Fibroblast of skin of left quadriceps (primary cell): ENCODE data around the gene TMEM59.
"Not testable (repeated sequence)": the region's sequence is repeated elsewhere in the genome, so short reads cannot be mapped to it uniquely, and the experiment has no call there.

Experiments
- DNase-seq, 2 experiments: peaks; one replicate each; pipeline ENCODE4 v3.0.0-alpha.2; 2013; ENCODE audit warnings: low read depth in 2 of 2

The TMEM59 gene

GRCh38 chr1:54052934-54053744 is at the start of gene TMEM59, which contains the start of gene TCEANC2:
TSS of gene TMEM59 (minus strand) at chr1:54053204. CDS start at chr1:54053188, 16 bp downstream.
TSS of gene TCEANC2 (plus strand) at chr1:54053608. CDS start at chr1:54054423, 815 bp downstream.
- DNase-seq = peak; percentile 98

GRCh38 chr1:54100500-54100899 is 47.5 kb upstream of the TMEM59 start:
- no peak for DNase-seq

GRCh38 chr1:54099061-54099610 is 46.1 kb upstream of the TMEM59 start:
- no peak for DNase-seq

GRCh38 chr1:54096877-54097240 is 43.9 kb upstream of the TMEM59 start:
- no peak for DNase-seq

GRCh38 chr1:54096227-54096876 is 43.3 kb upstream of the TMEM59 start:
- no peak for DNase-seq

- DNase-seq = no peak
Measured at GRCh38 chr1:54095546-54096226, 42.7 kb upstream of the TMEM59 start.

GRCh38 chr1:54094730-54095105 is 41.7 kb upstream of the TMEM59 start:
- DNase-seq = not testable (repeated sequence)

GRCh38 chr1:54094001-54094729 is 41.2 kb upstream of the TMEM59 start:
- DNase-seq = no peak

GRCh38 chr1:54091666-54092065 is 38.7 kb upstream of the TMEM59 start:
- DNase-seq = no peak

- DNase-seq = no peak
Measured at GRCh38 chr1:54088385-54088784, 35.4 kb upstream of the TMEM59 start.

- DNase-seq = no peak
Measured at GRCh38 chr1:54086754-54087153, 33.8 kb upstream of the TMEM59 start.

GRCh38 chr1:54084794-54085193 is 31.8 kb upstream of the TMEM59 start:
- no peak for DNase-seq

GRCh38 chr1:54081306-54082270 is 28.6 kb upstream of the TMEM59 start:
- peak; percentile 9 for DNase-seq

- DNase-seq = no peak
Measured at GRCh38 chr1:54080598-54081049, 27.6 kb upstream of the TMEM59 start.

GRCh38 chr1:54077359-54077758 is 24.4 kb upstream of the TMEM59 start:
- no peak for DNase-seq

- DNase-seq = peak in 1 of 2 experiments; percentile 50
Measured at GRCh38 chr1:54070171-54070837, 17.3 kb upstream of the TMEM59 start.

- DNase-seq = no peak
Measured at GRCh38 chr1:54069791-54070170, 16.8 kb upstream of the TMEM59 start.

- no peak for DNase-seq
Measured at GRCh38 chr1:54064299-54064698, 11.3 kb upstream of the TMEM59 start.

- DNase-seq = no peak
Measured at GRCh38 chr1:54054438-54054749, 1.4 kb upstream of the TMEM59 start.
